Measurements from ENCODE around the gene LRRK2.
"Not testable (repeated sequence)": the region's sequence is repeated elsewhere in the genome, so short reads cannot be mapped to it uniquely, and the experiment has no call there.

Gene LRRK2

GRCh38 chr12:40250652-40251051 is 25.9 kb downstream of the LRRK2 start:
- DNase-seq, result not testable (repeated sequence)

GRCh38 chr12:40253936-40254335 is 29.1 kb downstream of the LRRK2 start:
- no peak for DNase-seq

- no peak for DNase-seq
Measured at GRCh38 chr12:40254455-40255085, 29.8 kb downstream of the LRRK2 start.

- no peak for DNase-seq
Measured at GRCh38 chr12:40258371-40258770, 33.6 kb downstream of the LRRK2 start.

GRCh38 chr12:40261937-40262336 is 37.1 kb downstream of the LRRK2 start:
- no peak for DNase-seq

GRCh38 chr12:40262657-40263056 is 37.9 kb downstream of the LRRK2 start:
- no peak for DNase-seq

GRCh38 chr12:40263616-40264409 is 39.0 kb downstream of the LRRK2 start:
- DNase-seq, result no peak

- no peak for DNase-seq
Measured at GRCh38 chr12:40271981-40272664, 47.3 kb downstream of the LRRK2 start.

GRCh38 chr12:40281791-40282364 is 57.1 kb downstream of the LRRK2 start:
- DNase-seq, result no peak

- DNase-seq, result no peak
Measured at GRCh38 chr12:40286583-40286982, 61.8 kb downstream of the LRRK2 start.

GRCh38 chr12:40287369-40287975 is 62.7 kb downstream of the LRRK2 start:
- DNase-seq, result no peak

- no peak for DNase-seq
Measured at GRCh38 chr12:40292788-40293429, 68.1 kb downstream of the LRRK2 start.

GRCh38 chr12:40298341-40298740 is 73.5 kb downstream of the LRRK2 start:
- DNase-seq, result no peak

GRCh38 chr12:40300490-40300889 is 75.7 kb downstream of the LRRK2 start:
- DNase-seq, result no peak

- DNase-seq, result no peak
Measured at GRCh38 chr12:40309001-40309400, 84.2 kb downstream of the LRRK2 start.

GRCh38 chr12:40310211-40310610 is 85.4 kb downstream of the LRRK2 start:
- no peak for DNase-seq

GRCh38 chr12:40312196-40312595 is 87.4 kb downstream of the LRRK2 start:
- no peak for DNase-seq

- DNase-seq, result no peak
Measured at GRCh38 chr12:40312982-40313576, 88.3 kb downstream of the LRRK2 start.

GRCh38 chr12:40313928-40314327 is 89.1 kb downstream of the LRRK2 start:
- DNase-seq, result no peak

- no peak for DNase-seq
Measured at GRCh38 chr12:40314927-40315326, 90.1 kb downstream of the LRRK2 start.

- no peak for DNase-seq
Measured at GRCh38 chr12:40315375-40315774, 90.6 kb downstream of the LRRK2 start.

- DNase-seq, result no peak
Measured at GRCh38 chr12:40324261-40324660, 99.5 kb downstream of the LRRK2 start.
